Inflammatory macrophage (primary cell): ENCODE results near the gene PTPN9.
"Not testable (repeated sequence)": the region's sequence is repeated elsewhere in the genome, so short reads cannot be mapped to it uniquely, and the experiment has no call there.

Source experiments
- DNase-seq, 2 donors: peaks; one replicate each; pipeline ENCODE4 v3.0.0-alpha.2; 2020 to 2022

The PTPN9 gene

GRCh38 chr15:75582943-75583342, 3.8 kb upstream of the PTPN9 start:
- not testable (repeated sequence) for DNase-seq

- DNase-seq = peak; percentile 45 to 64
Measured at GRCh38 chr15:75578173-75578947, 755 bp downstream of the PTPN9 start.

- peak; percentile 34 to 43 for DNase-seq
Measured at GRCh38 chr15:75577401-75578172, 1.5 kb downstream of the PTPN9 start.

- DNase-seq = no peak
Measured at GRCh38 chr15:75573648-75574384, 5.3 kb downstream of the PTPN9 start.

GRCh38 chr15:75570126-75570845, 8.8 kb downstream of the PTPN9 start:
- DNase-seq = peak; percentile 37 to 48

GRCh38 chr15:75565062-75565970, 13.8 kb downstream of the PTPN9 start:
- no peak for DNase-seq

GRCh38 chr15:75561888-75562287, 17.2 kb downstream of the PTPN9 start:
- DNase-seq = no peak

GRCh38 chr15:75559360-75559759, 19.8 kb downstream of the PTPN9 start:
- DNase-seq = not testable (repeated sequence)

- not testable (repeated sequence) for DNase-seq
Measured at GRCh38 chr15:75558955-75559354, 20.2 kb downstream of the PTPN9 start.

GRCh38 chr15:75554717-75555116, 24.4 kb downstream of the PTPN9 start:
- no peak for DNase-seq

- no peak for DNase-seq
Measured at GRCh38 chr15:75553659-75554058, 25.5 kb downstream of the PTPN9 start.

- DNase-seq = peak; percentile 92 to 95
Measured at GRCh38 chr15:75551091-75551490, 28.0 kb downstream of the PTPN9 start.

- no peak for DNase-seq
Measured at GRCh38 chr15:75545064-75545463, 34.1 kb downstream of the PTPN9 start.

GRCh38 chr15:75544359-75544758, 34.8 kb downstream of the PTPN9 start:
- DNase-seq = no peak

GRCh38 chr15:75542949-75543545, 36.1 kb downstream of the PTPN9 start:
- DNase-seq = not testable (repeated sequence)

GRCh38 chr15:75542386-75542797, 36.7 kb downstream of the PTPN9 start:
- no peak for DNase-seq

GRCh38 chr15:75538376-75538775, 40.7 kb downstream of the PTPN9 start:
- no peak for DNase-seq

GRCh38 chr15:75533945-75534344, 45.2 kb downstream of the PTPN9 start:
- no peak for DNase-seq

- peak; percentile 68 to 70 for DNase-seq
Measured at GRCh38 chr15:75532413-75533250, 46.5 kb downstream of the PTPN9 start.

GRCh38 chr15:75531041-75531450, 48.1 kb downstream of the PTPN9 start:
- DNase-seq = no peak
